Activated gamma-delta T cell (primary cell): ENCODE data around the gene INPP4B.
"Not testable (repeated sequence)": the region's sequence is repeated elsewhere in the genome, so short reads cannot be mapped to it uniquely, and the experiment has no call there.

ENCODE experiments used
- DNase-seq: peaks from one replicate; lab custom pipeline; 2025; lab: John Stamatoyannopoulos, UW

Gene INPP4B

DNA sequence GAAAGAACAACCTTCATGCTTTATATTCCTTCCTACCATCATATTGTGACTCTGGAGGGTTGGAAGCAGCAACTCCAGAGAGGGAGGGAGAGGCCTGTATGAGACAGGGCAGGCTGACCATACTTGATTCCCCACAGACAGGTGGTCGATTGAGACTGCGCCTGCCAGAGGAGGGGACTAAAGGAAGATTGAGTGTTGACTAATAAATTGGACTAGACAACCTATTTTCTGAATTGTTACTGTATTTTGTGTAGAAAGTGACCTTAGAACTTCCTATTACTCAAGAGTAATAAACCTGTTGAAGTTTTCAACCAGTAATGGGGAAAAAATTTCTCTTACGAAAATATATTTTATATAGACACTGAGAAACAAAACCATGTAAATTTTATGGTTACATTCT, 301.5 kb downstream of the INPP4B start:
- no peak for DNase-seq

GRCh38 chr4:142544039-142544438, 302.1 kb downstream of the INPP4B start:
- no peak for DNase-seq

DNA sequence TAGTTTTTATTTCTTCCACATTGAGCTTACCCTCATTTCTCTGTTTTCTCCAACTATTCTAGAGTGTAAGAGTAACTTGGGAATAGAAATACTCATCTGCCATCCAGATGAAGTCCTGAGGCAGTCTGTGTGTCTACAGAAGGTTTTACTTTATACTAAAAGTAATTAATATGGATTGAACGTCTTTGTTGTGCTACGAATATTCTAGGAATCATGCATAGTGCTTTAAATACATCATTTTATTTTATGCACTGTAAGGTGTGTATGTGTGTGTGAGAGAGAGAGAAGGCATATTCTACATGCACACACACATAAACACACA, 305.7 kb downstream of the INPP4B start:
- no peak for DNase-seq

DNA sequence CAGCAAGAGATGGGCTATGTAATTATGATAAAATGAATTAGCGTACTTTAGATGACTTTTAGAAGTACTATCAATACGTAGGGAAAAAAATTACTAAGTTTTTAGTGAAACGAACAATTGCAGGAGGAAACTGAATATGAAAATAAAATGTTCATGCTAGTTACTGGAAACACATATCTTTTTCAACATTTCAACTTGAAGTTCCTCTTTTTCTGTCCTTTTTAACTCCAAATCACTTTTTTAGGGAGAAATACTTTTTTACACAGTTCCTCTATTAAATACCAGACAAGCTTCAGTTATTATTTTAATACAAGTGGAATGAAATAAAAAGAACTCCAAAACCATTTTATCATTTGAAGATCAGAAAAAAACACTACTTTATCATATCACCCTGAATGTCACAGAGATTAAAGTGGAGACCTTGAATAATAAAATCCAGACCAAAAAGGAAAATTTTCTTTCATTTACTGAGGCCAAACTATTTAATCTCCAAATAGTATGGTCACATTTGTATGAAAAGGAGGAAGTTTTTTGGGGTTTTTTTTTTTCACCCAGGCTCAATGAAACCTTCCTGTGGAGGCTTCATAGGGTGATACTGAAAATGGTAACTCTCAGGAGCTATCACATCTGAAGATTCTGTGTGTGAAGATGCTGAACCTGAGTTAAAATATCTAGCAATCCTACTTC, 306.2 kb downstream of the INPP4B start:
- DNase-seq: no peak

DNA sequence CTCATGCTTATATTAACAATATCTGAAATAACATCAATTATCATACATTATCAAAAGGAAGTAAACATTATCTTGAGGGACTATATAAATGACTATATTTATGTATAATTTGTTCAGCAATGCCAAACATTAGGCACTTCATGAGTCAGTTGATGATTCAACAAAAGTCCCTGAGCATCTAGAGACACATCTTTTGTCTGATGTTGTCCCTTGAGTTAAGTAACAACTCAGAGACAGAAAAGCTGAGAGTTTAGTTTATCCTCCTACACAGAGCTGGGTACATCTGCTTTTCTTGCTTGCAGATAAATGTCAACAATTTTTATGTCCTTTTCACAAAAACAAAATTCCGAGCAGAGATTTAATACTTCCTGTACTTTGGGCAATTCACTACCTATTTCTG, 311.1 kb downstream of the INPP4B start:
- no peak for DNase-seq

GRCh38 chr4:142532054-142532453, 314.0 kb downstream of the INPP4B start:
- DNase-seq: no peak

- DNase-seq: no peak
Observed at GRCh38 chr4:142530728-142531127, 315.4 kb downstream of the INPP4B start.

- DNase-seq: no peak
Observed at GRCh38 chr4:142528433-142528832, 317.7 kb downstream of the INPP4B start.

DNA sequence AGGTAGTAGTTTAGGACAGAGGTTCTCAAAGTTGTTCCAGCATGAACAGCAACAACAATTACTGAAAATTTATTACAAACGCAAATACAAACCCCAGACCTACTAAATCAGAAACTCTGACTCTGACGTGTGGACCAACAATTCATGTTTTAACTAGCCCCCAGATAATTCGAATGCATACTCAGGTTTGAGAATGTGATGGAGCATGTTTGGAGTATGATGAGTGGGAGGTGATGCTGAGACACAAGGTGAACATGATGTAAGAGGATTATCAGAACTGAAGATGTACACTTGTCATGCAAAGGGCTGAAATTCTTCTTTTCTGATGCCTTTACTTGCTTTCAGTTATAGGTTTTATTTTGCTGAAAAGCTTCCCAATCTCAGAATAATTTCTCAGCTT, 323.0 kb downstream of the INPP4B start:
- DNase-seq: no peak

DNA sequence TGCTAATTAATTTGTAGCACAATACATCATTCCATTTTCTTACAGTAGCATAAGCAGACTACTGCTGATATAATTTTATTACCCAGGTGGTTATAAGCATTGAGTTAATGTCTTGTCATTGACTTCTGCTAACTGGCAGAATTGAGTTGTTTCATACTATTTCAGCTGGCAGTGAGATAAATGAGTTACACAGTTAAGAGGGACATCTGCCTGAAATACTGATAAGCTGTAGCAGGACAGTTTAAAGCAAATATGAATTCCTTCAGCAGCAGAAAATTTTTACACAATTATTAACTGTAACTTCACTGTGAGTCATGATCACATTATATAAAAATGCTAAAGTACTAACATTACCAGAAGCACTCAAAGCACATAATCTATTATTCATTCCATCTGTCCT, 326.8 kb downstream of the INPP4B start:
- DNase-seq: no peak

GRCh38 chr4:142516686-142517526, 329.2 kb downstream of the INPP4B start:
- DNase-seq: no peak

DNA sequence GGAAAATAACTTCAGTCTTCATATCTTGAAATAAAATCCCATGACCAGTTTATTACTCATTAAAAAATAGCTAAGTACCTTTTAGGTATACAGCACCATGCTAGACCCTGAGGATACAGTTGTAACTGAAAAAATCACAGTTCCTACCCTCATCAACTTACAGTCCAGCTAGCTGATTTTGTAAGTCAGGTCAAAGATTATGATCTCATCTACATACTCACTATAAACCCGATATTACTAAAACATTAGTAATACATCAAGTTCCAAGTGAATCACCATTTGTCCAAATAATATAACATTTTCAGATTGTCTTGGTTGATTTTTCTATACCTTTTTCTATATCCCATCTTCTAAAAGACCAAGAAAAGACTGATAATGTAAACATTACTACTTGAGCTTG, 333.9 kb downstream of the INPP4B start:
- DNase-seq: no peak

GRCh38 chr4:142509881-142510280, 336.2 kb downstream of the INPP4B start:
- no peak for DNase-seq

DNA sequence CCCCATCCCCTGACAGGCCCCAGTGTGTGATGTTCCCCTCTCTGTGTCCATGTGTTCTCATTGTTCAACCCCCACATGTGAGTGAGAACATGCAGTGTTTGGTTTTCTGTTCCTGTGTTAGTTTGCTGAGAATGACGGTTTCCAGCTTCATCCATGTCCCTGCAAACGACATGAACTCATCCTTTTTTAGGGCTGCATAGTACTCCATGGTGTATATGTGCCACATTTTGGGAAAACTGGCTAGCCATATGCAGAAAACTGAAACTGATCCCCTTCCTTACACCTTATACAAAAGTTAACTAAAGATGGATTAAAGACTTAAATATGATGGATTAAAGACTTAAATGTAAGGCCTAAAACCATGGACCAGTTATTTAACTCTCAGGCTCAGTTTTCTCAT, 336.7 kb downstream of the INPP4B start:
- not testable (repeated sequence) for DNase-seq

GRCh38 chr4:142500966-142501365, 345.1 kb downstream of the INPP4B start:
- no peak for DNase-seq

GRCh38 chr4:142497606-142498005, 348.5 kb downstream of the INPP4B start:
- no peak for DNase-seq

- DNase-seq: no peak
Observed at GRCh38 chr4:142493255-142494110, 352.6 kb downstream of the INPP4B start.

- no peak for DNase-seq
Observed at GRCh38 chr4:142485452-142485851, 360.6 kb downstream of the INPP4B start.

GRCh38 chr4:142480244-142480643, 365.9 kb downstream of the INPP4B start:
- DNase-seq: no peak

DNA sequence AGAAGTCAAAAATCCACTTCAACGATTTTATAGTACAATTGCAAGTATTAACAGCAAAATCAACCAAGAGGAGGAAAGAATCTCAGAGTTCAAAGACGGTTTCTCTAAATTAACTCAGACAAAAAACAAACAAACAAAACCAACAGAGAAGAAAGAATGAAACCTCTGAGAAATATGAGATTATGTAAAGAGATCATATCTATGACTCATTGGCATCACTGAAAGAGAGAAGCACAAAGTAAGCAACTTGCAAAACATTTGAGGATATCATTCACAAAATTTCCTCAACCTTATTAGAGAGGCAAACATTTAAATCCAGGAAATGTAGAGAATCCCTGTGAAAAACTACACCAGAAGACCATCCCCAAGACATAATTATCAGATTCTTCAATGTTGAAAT, 370.4 kb downstream of the INPP4B start:
- DNase-seq: no peak

DNA sequence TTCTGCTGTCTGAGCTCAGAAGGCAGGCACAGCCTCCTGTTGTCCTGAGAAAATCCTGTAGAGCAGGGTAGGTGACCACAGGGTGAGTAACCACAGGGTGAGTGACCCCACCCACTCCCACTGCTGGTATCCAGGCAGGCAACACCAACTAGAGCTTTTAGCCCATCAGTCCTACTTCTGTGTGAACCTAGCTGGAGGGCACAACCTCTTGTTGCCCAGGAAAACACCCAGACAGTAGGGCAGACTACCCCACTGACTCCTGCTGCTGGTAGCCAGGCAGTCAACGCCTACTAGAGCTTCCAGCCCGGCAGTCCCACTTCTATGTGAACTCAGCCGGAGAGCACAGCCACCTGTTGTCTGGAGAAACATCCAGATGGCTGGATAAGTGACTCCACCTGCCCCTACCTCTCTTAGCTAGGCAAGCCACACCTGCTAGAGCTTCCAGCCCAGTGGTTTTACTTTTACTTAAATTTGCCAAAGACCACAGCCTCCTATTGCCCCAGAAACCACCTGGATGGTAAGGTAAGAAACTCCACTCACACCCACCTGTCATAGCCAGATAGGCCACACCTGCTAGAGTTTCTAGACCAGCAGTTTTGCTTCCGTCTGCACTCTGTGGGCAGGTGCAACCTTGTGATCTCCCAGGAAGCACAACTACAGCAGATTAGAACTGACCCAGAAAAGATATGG, 371.6 kb downstream of the INPP4B start:
- DNase-seq: no peak

DNA sequence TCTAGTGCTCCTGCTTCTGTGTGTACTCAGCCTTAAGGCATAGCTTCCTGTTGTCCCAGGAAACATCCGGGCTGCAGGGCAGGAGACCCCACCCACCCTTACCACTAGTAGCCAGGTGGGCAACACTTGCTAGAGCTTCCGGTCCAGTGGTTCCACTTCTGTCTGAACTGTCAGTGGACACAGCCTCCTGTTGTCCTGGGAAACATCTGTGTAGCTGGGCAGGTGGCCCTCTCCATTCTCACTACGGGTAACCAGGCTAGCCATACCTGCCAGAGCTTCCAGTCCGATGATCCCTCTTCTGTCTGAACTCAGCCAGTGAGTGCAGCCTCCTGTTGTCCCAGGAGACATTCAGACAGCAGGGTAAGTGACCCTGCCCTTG, 372.2 kb downstream of the INPP4B start:
- no peak for DNase-seq
